T-helper 17 cell (primary cell): ENCODE measurements around the gene CASZ1. TPM values are rescaled to one million over a fixed set of nuclear protein-coding genes. Genes with fewer than 3 reads are reported as not detected.

Source experiments
- ATAC-seq: fragments of 150-1000 bp; cut with Tn5 transposase; 2 replicates; pipeline ENCODE4 v1.10.0; 2021; ENCODE audit warnings: mild to moderate bottlenecking, moderate library complexity
- DNase-seq, 3 donors: peaks; one replicate each; pipeline versions ENCODE4 v3.0.0 to v3.0.0-alpha.2; 2020 to 2021
- H3K9me3 ChIP-seq: one replicate; pipeline ENCODE4 v1.7.0; 2013; ENCODE audit warnings: low read length, mild to moderate bottlenecking; ENCODE audit not compliant: control insufficient read depth, poor library complexity, severe bottlenecking
- H3K27ac Mint-ChIP-seq: one replicate; pipeline ENCODE4 v1.8.0; 2022; ENCODE audit warnings: mild to moderate bottlenecking, moderate library complexity, mixed read lengths
- H3K27me3 Mint-ChIP-seq: one replicate; pipeline ENCODE4 v1.8.0; 2022; ENCODE audit warnings: mixed read lengths
- H3K36me3 Mint-ChIP-seq: one replicate; pipeline ENCODE4 v1.8.0; 2022; ENCODE audit warnings: low read depth, mixed read lengths
- H3K4me1 Mint-ChIP-seq: one replicate; pipeline ENCODE4 v1.8.0; 2022; ENCODE audit warnings: mild to moderate bottlenecking, mixed read lengths
- H3K4me3 Mint-ChIP-seq: one replicate; pipeline ENCODE4 v1.8.0; 2022; ENCODE audit warnings: mild to moderate bottlenecking, moderate library complexity, mixed read lengths
- total RNA-seq, 4 donors: library from RNA in 2 of 4; stranded (reverse) in 2 of 4; gene quantifications; one replicate each; pipeline ENCODE4 v1.2.3 and lab custom pipeline; 2022 to 2026

Gene CASZ1
- total RNA-seq, 2 donors from 2014 or later, result 20.8 to 21.2 TPM

DNA sequence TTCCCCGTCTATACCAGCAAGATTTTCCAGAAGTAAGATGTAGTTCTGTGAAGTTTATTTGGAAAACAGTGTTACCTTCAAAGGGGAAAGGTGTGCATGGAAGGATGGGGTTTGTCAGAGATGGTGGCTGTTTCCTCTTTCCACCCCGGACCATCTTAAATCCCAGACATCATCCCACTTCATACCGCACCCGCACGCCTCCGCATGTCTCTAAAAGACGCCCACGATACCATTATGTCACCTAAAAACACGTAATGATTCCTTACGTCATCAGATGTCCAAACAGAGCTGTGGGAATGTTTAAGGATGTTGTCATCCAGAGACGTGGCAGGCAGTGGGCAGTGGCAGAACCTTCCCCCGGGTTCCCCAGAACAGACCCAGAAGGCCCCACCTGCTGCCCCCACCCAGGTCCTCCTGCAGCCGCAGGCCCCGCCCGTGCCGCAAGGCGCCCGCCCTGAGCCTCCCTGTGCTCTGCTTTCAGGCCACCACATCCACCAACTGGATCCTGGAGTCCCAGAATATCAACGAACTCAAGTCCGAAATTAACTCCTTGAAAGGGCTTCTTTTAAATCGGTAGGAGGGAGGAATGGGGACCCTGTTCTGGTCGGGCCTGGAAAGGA lies 169.5 kb downstream of the CASZ1 start:
- DNase-seq (no peak), ATAC-seq (no peak)
- H3K27ac Mint-ChIP-seq, result no peak overlapping the region
- peaks cover 2% of the 10 kb centered on the region for H3K36me3 Mint-ChIP-seq
- no peaks in the 10 kb centered on the region for H3K27me3 Mint-ChIP-seq
- no peaks in the 10 kb centered on the region for H3K9me3 ChIP-seq
- H3K4me3 Mint-ChIP-seq, result no peak overlapping the region
- no peaks in the 10 kb centered on the region for H3K4me1 Mint-ChIP-seq

DNA sequence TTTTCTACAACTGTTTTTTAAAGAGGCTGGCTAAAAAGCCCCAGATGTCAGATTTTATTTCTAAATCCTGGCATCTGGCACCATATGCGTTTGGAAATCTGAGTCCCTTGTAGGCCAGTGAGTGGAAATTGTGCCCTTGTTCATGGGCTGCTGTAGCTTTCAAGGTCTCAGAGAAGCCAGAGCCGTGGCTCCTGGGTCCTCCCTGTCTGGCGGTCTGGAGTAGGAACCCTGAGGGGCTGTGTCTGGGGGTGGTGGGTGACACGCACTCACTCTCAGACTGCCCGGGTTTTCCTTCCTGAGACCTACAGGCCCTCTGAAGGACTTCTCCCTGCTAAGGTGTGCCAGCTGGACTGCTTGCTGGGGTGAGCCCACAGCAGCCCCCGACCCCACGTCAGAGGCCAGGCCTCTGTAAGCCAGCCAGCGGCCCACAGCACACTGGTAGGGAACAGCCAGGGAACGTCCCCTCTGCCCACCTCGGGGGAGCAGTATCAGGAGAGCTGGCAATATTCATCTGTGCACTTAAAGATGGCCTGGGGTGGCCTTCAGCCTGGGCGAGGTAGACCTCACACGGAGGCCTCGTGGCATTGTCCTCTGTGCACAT lies 170.2 kb downstream of the CASZ1 start:
- Mint-ChIP-seq H3K4me1 (no peaks in the 10 kb centered on the region), H3K36me3 (peaks cover 2% of the 10 kb centered on the region), H3K27ac (no peak overlapping the region), H3K27me3 (no peaks in the 10 kb centered on the region), H3K4me3 (no peak overlapping the region)
- DNase-seq (peak in 1 of 3 donors; percentile 3), ATAC-seq (no peak)
- no peaks in the 10 kb centered on the region for H3K9me3 ChIP-seq

DNA sequence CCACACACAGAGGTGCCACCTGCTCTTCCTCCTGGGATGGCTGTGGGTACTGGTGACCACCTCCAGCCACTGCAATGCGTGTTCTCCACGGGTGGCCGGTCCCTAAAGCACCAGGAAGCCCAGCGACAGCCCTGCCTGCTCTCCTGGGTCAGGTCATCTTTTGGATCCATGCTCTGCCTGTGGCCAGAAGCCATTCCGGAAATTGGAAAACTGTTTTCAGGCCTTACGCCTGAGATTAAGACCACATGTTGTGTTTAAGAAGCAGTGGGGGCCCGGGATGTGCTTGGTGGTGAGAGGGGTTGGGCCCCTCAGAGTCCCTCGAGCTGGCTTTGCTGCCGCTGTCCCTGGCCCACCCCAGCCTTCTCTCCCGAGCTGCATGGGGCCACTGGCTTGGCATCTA lies 170.9 kb downstream of the CASZ1 start:
- H3K9me3 ChIP-seq, result no peaks in the 10 kb centered on the region
- Mint-ChIP-seq H3K27me3 (no peaks in the 10 kb centered on the region), H3K4me3 (no peak overlapping the region), H3K27ac (no peak overlapping the region), H3K36me3 (peaks cover 2% of the 10 kb centered on the region), H3K4me1 (no peaks in the 10 kb centered on the region)
- no peak for DNase-seq
- ATAC-seq, result no peak

DNA sequence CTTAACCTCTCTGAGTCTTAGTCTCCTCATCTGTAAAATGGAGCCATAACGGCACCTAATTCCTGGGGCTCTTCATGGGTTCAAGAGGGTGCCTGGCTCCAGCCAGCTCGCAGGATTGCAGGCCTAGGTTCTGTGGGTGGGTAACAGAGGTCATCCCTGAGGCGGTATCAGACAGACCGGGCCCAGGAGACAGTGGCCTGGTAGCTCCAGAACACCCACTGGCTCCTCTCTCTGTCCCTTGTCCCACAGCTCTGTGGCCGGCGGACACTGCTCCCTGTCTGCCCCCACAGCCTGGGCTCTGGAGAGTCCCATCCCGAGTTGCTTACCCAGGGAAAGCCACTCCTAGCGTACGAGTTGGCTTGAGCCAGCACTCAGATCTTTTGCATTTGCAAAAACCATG lies 171.4 kb downstream of the CASZ1 start:
- no peaks in the 10 kb centered on the region for H3K9me3 ChIP-seq
- H3K4me1 Mint-ChIP-seq, result no peaks in the 10 kb centered on the region
- no peaks in the 10 kb centered on the region for H3K36me3 Mint-ChIP-seq
- DNase-seq (peak in 1 of 3 donors; percentile 7), ATAC-seq (no peak)
- H3K4me3 Mint-ChIP-seq, result no peak overlapping the region
- no peak overlapping the region for H3K27ac Mint-ChIP-seq
- H3K27me3 Mint-ChIP-seq, result no peaks in the 10 kb centered on the region

DNA sequence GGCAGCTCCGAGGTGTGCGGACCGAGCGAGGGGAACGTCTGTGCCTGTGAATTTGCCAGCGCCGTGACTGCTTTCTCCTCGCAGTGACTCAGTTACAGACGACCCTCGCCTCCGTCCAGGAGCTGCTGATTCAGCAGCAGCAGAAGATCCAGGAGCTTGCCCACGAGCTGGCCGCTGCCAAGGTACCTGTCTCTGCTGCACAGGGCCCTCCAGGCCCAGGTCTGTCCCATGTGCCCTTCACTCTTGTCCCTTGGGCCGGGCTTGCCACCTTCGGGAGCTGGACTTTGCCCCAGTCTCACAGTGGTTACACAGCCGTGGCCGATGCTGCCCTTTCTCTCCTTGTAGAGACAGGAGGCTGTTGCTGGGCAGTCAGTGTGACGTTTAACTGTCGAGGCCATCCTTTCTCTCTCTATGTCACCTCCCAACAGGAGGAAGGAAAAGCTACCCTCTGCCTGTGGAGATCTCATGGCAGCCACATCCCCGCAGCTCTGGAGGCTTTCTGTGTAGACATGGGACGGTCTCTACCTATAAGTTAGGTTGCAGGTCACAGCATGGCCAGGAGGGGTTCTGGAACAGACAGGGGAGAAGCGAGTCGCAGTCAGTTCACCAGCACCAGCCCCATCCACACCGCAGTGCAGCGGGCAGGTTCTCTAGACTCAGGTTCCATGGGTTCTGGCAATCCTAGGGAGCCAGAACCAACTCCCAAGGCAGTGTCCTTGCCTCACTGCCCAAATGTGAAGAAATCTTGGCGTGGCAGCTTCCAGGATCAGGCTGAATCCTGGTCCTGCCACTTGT lies 172.0 kb downstream of the CASZ1 start:
- DNase-seq, result peak in 1 of 3 donors; percentile 4
- Mint-ChIP-seq H3K4me3 (no peak overlapping the region), H3K27me3 (no peaks in the 10 kb centered on the region), H3K27ac (no peak overlapping the region), H3K36me3 (no peaks in the 10 kb centered on the region), H3K4me1 (no peaks in the 10 kb centered on the region)
- ATAC-seq, result no peak
- no peaks in the 10 kb centered on the region for H3K9me3 ChIP-seq

DNA sequence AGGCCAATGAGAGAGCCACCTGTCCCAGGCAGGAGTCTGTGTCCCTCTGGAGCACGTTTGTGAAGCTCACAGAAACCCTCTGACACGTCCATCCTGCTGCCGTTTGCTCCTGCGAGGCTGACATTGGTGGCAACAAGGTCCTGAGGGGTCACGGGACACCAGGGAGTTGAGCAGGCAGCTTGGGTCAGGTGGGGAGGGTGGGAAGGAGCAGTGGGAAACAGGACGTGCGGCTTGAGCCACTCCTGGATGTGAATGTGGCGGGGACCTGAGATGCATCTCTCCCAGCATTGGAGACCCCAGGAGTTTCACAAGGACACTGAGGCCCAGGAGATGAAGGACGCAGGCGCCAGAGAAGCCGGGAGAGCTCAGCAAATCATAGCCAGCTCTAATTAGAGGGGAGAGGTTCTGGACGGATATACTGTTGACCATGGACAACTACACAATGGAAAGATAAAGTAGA lies 172.7 kb downstream of the CASZ1 start:
- Mint-ChIP-seq H3K36me3 (no peaks in the 10 kb centered on the region), H3K27ac (no peak overlapping the region), H3K27me3 (no peaks in the 10 kb centered on the region), H3K4me1 (no peaks in the 10 kb centered on the region), H3K4me3 (no peak overlapping the region)
- no peaks in the 10 kb centered on the region for H3K9me3 ChIP-seq
- DNase-seq, result no peak
- no peak for ATAC-seq

DNA sequence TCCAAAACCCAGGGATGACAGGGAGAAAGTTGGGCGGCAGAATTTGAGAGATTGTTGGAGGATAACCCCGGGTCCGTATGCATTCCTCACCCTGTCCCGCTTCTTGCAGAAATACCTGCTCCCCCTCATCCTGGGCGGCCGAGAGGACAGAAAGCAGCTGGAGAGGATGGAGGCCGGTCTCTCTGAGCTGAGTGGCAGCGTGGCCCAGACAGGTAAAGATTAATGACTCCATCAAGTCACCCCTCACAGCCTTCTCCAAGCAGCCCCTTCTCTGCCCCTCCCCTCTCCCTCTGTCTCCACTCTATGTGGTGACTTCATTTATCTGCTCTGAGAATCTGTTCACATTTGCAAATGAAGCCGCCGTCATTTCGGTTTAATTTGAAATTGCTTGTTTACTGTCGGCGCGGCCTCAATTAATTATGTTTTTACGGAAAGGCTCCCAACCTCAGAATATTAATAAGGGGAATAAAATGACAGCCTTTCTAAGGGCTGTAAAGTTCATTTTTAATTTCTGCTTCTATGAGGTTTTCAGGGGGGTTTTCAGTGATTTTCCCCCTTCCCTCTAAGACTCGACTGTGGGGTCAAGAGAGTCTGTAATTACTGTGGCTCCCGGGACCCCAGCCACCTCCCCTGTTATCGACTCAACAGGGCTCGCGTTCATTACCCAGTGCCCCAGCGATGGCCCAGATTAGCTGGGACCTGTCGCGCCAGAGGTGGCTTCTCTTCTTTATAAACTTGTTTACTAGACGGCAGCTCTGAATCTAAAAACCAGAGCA lies 173.3 kb downstream of the CASZ1 start:
- H3K9me3 ChIP-seq, result no peaks in the 10 kb centered on the region
- Mint-ChIP-seq H3K27me3 (no peaks in the 10 kb centered on the region), H3K4me3 (no peak overlapping the region), H3K27ac (no peak overlapping the region), H3K4me1 (no peaks in the 10 kb centered on the region), H3K36me3 (no peaks in the 10 kb centered on the region)
- ATAC-seq, result no peak
- no peak for DNase-seq

DNA sequence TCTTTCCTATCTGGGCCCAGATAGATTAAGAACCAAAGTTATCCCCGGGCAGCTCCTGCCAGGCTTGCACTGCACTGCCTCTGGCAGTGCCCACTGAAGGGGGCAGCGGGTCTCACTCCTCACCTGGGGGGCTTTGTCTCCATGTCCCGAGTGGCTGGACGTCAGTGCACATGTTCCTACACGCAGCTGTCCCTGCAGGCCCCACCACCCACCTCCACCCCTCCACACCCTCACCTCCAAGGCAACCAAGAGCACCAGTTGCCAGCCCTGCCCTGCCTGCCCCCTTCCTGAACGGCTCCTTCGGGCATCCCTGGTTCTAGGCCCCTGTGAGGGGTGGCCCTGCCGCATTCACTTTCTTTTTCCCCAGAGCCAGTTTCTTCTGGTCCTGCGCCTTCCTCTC lies 174.5 kb downstream of the CASZ1 start:
- Mint-ChIP-seq H3K4me3 (no peak overlapping the region), H3K4me1 (peaks cover 3% of the 10 kb centered on the region), H3K27me3 (no peaks in the 10 kb centered on the region), H3K36me3 (no peaks in the 10 kb centered on the region), H3K27ac (no peak overlapping the region)
- H3K9me3 ChIP-seq, result no peaks in the 10 kb centered on the region
- no peak for ATAC-seq
- no peak for DNase-seq

DNA sequence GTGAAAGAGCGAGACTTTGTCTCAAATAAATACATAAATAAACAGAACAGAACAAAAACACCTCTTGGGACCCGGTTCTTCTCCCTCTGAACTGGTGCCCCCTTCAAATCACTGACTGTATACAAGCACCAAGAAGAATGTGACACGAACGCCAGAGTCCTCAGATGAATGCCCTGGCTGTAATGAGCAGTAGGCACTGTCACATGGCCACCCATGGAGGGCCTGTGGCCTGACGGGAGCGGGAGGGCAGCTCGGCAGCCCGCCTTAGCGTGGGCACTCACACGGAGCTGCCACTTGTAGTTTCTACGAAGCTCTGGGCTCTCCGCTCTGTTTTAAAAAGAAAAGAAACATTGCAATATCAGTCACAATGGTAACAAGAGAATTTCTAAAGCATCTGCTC lies 175.7 kb downstream of the CASZ1 start:
- peak in 1 of 3 donors; percentile 2 for DNase-seq
- H3K27ac Mint-ChIP-seq, result no peak overlapping the region
- no peak for ATAC-seq
- peaks cover 3% of the 10 kb centered on the region for H3K4me1 Mint-ChIP-seq
- H3K4me3 Mint-ChIP-seq, result no peak overlapping the region
- no peaks in the 10 kb centered on the region for H3K27me3 Mint-ChIP-seq
- no peaks in the 10 kb centered on the region for H3K9me3 ChIP-seq
- no peaks in the 10 kb centered on the region for H3K36me3 Mint-ChIP-seq

DNA sequence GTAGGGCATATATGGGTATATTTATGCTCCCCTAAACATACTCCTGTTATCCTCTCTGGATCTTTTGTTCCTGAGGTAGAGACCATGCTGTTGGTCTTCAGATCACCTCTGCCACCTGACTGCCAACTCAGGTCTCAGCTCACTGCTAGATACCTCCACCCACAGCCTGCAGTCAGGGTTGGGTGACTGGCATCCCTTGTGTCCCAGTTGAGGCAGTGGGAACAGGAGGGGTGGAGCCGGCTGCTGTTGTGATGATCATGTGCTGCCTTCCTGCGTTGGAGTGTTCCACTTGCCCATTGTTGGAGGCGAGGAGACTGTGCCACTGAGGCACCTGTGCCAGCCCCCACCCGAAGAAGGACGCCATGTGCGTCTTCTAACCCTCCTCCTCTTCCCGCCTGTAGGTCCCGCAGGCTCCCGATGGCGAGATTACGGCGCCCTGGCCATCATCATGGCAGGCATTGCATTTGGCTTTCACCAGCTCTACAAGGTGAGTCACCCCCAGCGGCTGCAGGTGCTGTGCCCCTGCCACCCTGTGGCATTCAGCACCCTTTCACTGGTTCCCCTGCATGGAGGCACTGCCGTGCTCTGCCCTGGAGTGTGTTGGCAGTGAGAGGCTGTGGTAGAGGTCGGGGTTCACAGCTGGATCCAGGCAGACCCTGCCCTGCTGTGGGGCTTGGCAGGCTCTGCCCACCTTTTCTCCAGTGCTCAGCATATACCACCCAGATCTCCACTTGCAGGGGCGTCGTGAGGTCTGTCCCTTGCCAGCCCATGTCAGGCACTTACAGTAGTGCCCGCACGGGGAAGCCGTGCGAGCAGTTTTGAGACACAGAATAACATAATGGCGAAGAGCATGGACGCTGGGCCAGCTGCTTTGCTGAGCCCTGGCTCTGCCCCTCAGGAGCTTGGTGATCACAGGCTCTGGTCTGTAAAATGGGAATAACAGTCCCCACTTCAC lies 178.2 kb downstream of the CASZ1 start:
- peaks cover 7% of the 10 kb centered on the region for H3K4me1 Mint-ChIP-seq
- H3K27ac Mint-ChIP-seq, result no peak overlapping the region
- ATAC-seq, result no peak
- no peaks in the 10 kb centered on the region for H3K36me3 Mint-ChIP-seq
- H3K4me3 Mint-ChIP-seq, result no peak overlapping the region
- H3K9me3 ChIP-seq, result no peaks in the 10 kb centered on the region
- DNase-seq, result no peak
- no peaks in the 10 kb centered on the region for H3K27me3 Mint-ChIP-seq

DNA sequence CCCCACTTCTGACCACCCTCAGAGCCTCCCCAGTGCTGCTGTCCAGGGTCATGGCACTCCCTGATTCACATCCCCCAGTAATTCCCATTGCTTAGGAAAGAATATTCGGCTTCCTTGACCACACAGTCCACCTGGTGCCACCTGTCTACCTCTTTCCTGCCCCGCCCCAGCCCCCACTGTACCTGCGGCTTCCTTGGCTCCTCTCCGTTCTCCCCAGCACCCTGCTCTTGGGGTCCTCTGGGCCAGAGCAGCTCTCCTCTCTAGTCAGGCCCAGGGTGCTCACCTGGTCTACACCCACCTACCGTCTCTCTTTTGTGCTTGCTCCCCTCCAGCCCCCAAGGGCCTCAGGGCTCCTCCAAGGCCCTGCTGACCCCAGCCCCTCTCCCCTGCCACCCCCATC lies 179.1 kb downstream of the CASZ1 start:
- Mint-ChIP-seq H3K27me3 (no peaks in the 10 kb centered on the region), H3K36me3 (no peaks in the 10 kb centered on the region), H3K27ac (no peak overlapping the region), H3K4me3 (no peak overlapping the region), H3K4me1 (peaks cover 7% of the 10 kb centered on the region)
- ATAC-seq, result no peak
- no peak for DNase-seq
- H3K9me3 ChIP-seq, result no peaks in the 10 kb centered on the region

DNA sequence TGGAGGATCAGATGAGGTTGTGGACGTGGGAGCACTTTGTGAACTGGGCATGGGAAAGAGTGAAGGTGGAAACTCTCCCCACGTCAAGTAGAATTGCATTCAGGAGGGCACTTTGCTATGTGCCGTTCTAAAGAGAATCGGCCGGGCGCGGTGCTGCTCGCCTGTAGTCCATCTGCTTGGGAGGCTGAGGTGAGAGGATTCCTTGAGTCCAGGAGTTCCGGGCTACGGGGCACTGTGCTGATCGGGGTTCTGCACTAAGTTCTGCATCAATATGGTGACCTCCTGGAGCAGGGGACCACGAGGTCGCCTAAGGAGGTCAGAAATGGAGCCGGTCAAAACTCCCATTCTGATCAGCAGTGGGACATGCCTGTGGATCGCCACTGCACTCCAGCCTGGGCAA lies 179.8 kb downstream of the CASZ1 start:
- H3K36me3 Mint-ChIP-seq, result no peaks in the 10 kb centered on the region
- H3K27me3 Mint-ChIP-seq, result no peaks in the 10 kb centered on the region
- no peak overlapping the region for H3K27ac Mint-ChIP-seq
- ATAC-seq, result no peak
- no peaks in the 10 kb centered on the region for H3K9me3 ChIP-seq
- no peak for DNase-seq
- no peak overlapping the region for H3K4me3 Mint-ChIP-seq
- H3K4me1 Mint-ChIP-seq, result peaks cover 7% of the 10 kb centered on the region
